Left ventricle myocardium superior (tissue), 1 donor: ENCODE measurements around the gene TYW1. TPM values are rescaled to one million over a fixed set of nuclear protein-coding genes. Genes with fewer than 3 reads are reported as not detected.
"Not testable (repeated sequence)": the region's sequence is repeated elsewhere in the genome, so short reads cannot be mapped to it uniquely, and the experiment has no call there.

Experiments
- ATAC-seq: fragments of 200-7000 bp; cut with Tn5 transposase; one replicate; pipeline ENCODE4 v1.9.1; 2020; ENCODE audit warnings: mild to moderate bottlenecking, moderate library complexity
- DNase-seq: peaks from one replicate; pipeline ENCODE4 v3.0.0-alpha.2; 2020
- intact Hi-C: fragments of 100-400 bp; cut with micrococcal nuclease; formaldehyde crosslinking; loops from one replicate; pipeline ENCODE4 v1.11.0; 2022
- microRNA-seq: library from miRNA; unstranded; fragments of <30 nt; microRNA quantifications from one replicate; pipeline ENCODE4 v1.2.0, GENCODE V29; 2020; ENCODE audit warnings: borderline number of aligned reads
- total RNA-seq: library from RNA; stranded (reverse); fragmentation: NEBNext Ultra II Directional; extraction: Animal tissue kit (Norgen Biotek cat#: 25700); gene quantifications from one replicate; pipeline ENCODE4 v1.2.1, GENCODE V29; 2021
- donor health status: DM: no; HTN: yes; CAD: no; lungs with severe emphysema.

The TYW1 gene
- total RNA-seq, 1 donor from 2014 or later = 12.8 TPM

DNA sequence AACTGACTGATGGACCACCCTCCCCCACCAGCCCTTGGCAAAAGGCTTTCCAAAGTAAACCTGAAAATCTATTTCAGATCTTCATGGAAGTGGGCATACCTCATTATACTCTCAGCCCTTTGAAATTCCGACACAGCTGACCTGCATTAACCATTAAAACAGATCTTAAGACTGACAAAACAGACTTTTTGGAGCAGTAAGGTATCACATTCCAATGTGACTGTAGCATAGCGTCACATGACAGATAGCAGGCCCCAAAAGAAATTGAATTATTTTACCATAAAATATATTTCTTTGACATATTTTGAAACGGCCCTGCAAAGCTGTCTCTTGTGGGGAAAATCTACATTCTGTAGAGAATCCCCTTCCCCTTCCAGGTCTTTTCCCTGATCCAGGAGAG is 269.4 kb downstream of the TYW1 start:
- DNase-seq, ATAC-seq, intact Hi-C loops: not testable (repeated sequence)

- intact Hi-C loops = no loop called here
- ATAC-seq = no peak
- DNase-seq = no peak
These were observed 271.3 kb downstream of the TYW1 start for GRCh38 chr7:67267914-67268313.

GRCh38 chr7:67269916-67270315 is 273.3 kb downstream of the TYW1 start:
- DNase-seq, intact Hi-C loops, ATAC-seq: not testable (repeated sequence)

Small RNAs within 50 kb of the gene (microRNA-seq; reads per million reads assigned to microRNA genes)
- gene MIR4650-1 = not detected

Other genes starting within 250 kb of the TYW1 start
- 37.5 TPM for gene TMEM248, start 75.6 kb upstream of the TYW1 start, total RNA-seq
- 208 TPM for gene SBDS, start 1.2 kb upstream of the TYW1 start, total RNA-seq